Stimulated activated effector memory CD8-positive, alpha-beta T cell treated with anti-CD3 and anti-CD28 coated beads, Interleukin-12 subunit alpha, Interleukin-12 subunit beta, amount 100 ng/mL, for 72 hours (primary cell): ENCODE measurements around the gene INAFM2.

Experiments
- ATAC-seq: fragments of 150-1000 bp; cut with Tn5 transposase; 2 replicates; pipeline ENCODE4 v1.10.0; 2021
- DNase-seq, 2 donors: peaks; one replicate each; pipeline ENCODE4 v3.0.0; 2021 to 2022; ENCODE audit warnings: low spot score in 2 of 2
- H3K27ac Mint-ChIP-seq: one replicate; pipeline ENCODE4 v1.8.0; 2022; ENCODE audit warnings: mild to moderate bottlenecking, mixed read lengths
- H3K36me3 Mint-ChIP-seq: one replicate; pipeline ENCODE4 v1.8.0; 2022; ENCODE audit warnings: mild to moderate bottlenecking, mixed read lengths
- H3K4me1 Mint-ChIP-seq: one replicate; pipeline ENCODE4 v1.8.0; 2022; ENCODE audit warnings: mixed read lengths
- H3K4me3 Mint-ChIP-seq: one replicate; pipeline ENCODE4 v1.8.0; 2022; ENCODE audit warnings: mild to moderate bottlenecking, mixed read lengths
- H3K9me3 Mint-ChIP-seq: one replicate; pipeline ENCODE4 v1.8.0; 2022; ENCODE audit warnings: mixed read lengths

INAFM2 gene

GRCh38 chr15:40347559-40348473, 24.3 kb downstream of the INAFM2 start:
- H3K4me1 Mint-ChIP-seq: peaks cover 5% of the 10 kb centered on the region
- no peak for DNase-seq
- no peaks in the 10 kb centered on the region for H3K9me3 Mint-ChIP-seq
- no peak overlapping the region for H3K4me3 Mint-ChIP-seq
- H3K27ac Mint-ChIP-seq: peak overlapping the region; percentile 30
- H3K36me3 Mint-ChIP-seq: no peaks in the 10 kb centered on the region
- no peak for ATAC-seq

GRCh38 chr15:40348474-40348870, 25.0 kb downstream of the INAFM2 start:
- peaks cover 4% of the 10 kb centered on the region for H3K4me1 Mint-ChIP-seq
- no peaks in the 10 kb centered on the region for H3K9me3 Mint-ChIP-seq
- no peak overlapping the region for H3K4me3 Mint-ChIP-seq
- ATAC-seq (no peak), DNase-seq (no peak)
- peak overlapping the region; percentile 10 for H3K27ac Mint-ChIP-seq
- H3K36me3 Mint-ChIP-seq: no peaks in the 10 kb centered on the region

- Mint-ChIP-seq H3K27ac (peak overlapping the region; percentile 10), H3K36me3 (no peaks in the 10 kb centered on the region), H3K4me1 (no peaks in the 10 kb centered on the region), H3K9me3 (no peaks in the 10 kb centered on the region), H3K4me3 (no peak overlapping the region)
- DNase-seq: no peak
- no peak for ATAC-seq
Measured at GRCh38 chr15:40349163-40349562, 25.7 kb downstream of the INAFM2 start.

GRCh38 chr15:40352281-40352901, 28.9 kb downstream of the INAFM2 start:
- no peaks in the 10 kb centered on the region for H3K9me3 Mint-ChIP-seq
- ATAC-seq (no peak), DNase-seq (no peak)
- no peaks in the 10 kb centered on the region for H3K36me3 Mint-ChIP-seq
- no peak overlapping the region for H3K4me3 Mint-ChIP-seq
- no peak overlapping the region for H3K27ac Mint-ChIP-seq
- no peaks in the 10 kb centered on the region for H3K4me1 Mint-ChIP-seq

- no peak overlapping the region for H3K4me3 Mint-ChIP-seq
- ATAC-seq: no peak
- no peak overlapping the region for H3K27ac Mint-ChIP-seq
- H3K36me3 Mint-ChIP-seq: peaks cover 6% of the 10 kb centered on the region
- no peaks in the 10 kb centered on the region for H3K9me3 Mint-ChIP-seq
- no peak for DNase-seq
- peaks cover 4% of the 10 kb centered on the region for H3K4me1 Mint-ChIP-seq
Measured at GRCh38 chr15:40353697-40354096, 30.2 kb downstream of the INAFM2 start.

- Mint-ChIP-seq H3K9me3 (no peaks in the 10 kb centered on the region), H3K27ac (no peak overlapping the region), H3K4me1 (peaks cover 11% of the 10 kb centered on the region), H3K36me3 (peaks cover 8% of the 10 kb centered on the region), H3K4me3 (no peak overlapping the region)
- DNase-seq: no peak
- ATAC-seq: no peak
Measured at GRCh38 chr15:40354408-40355171, 31.1 kb downstream of the INAFM2 start.

- H3K27ac Mint-ChIP-seq: no peak overlapping the region
- no peak overlapping the region for H3K4me3 Mint-ChIP-seq
- H3K36me3 Mint-ChIP-seq: peaks cover 8% of the 10 kb centered on the region
- ATAC-seq (no peak), DNase-seq (no peak)
- no peaks in the 10 kb centered on the region for H3K9me3 Mint-ChIP-seq
- H3K4me1 Mint-ChIP-seq: peaks cover 11% of the 10 kb centered on the region
Measured at GRCh38 chr15:40355976-40356585, 32.6 kb downstream of the INAFM2 start.

GRCh38 chr15:40357246-40357645, 33.8 kb downstream of the INAFM2 start:
- H3K9me3 Mint-ChIP-seq: no peaks in the 10 kb centered on the region
- H3K36me3 Mint-ChIP-seq: peaks cover 8% of the 10 kb centered on the region
- H3K4me1 Mint-ChIP-seq: peaks cover 11% of the 10 kb centered on the region
- H3K4me3 Mint-ChIP-seq: peak overlapping the region; percentile 76
- DNase-seq: no peak
- no peak overlapping the region for H3K27ac Mint-ChIP-seq
- ATAC-seq: no peak

GRCh38 chr15:40357723-40358470, 34.4 kb downstream of the INAFM2 start, which contains the start of gene DISP2:
TSS of gene DISP2 (plus strand) at chr15:40358219. CDS start at chr15:40358322, 103 bp downstream.
- Mint-ChIP-seq H3K4me1 (peaks cover 11% of the 10 kb centered on the region), H3K4me3 (peak within 1 kb of the TSS; percentile 76), H3K36me3 (peaks cover 8% of the 10 kb centered on the region), H3K27ac (peak within 1 kb of the TSS; percentile 76), H3K9me3 (no peaks in the 10 kb centered on the region)
- DNase-seq (peak; percentile 96 to 99), ATAC-seq (peak; percentile 89)

- peaks cover 14% of the 10 kb centered on the region for H3K4me1 Mint-ChIP-seq
- peak overlapping the region; percentile 76 for H3K4me3 Mint-ChIP-seq
- peaks cover 8% of the 10 kb centered on the region for H3K36me3 Mint-ChIP-seq
- no peaks in the 10 kb centered on the region for H3K9me3 Mint-ChIP-seq
- ATAC-seq (peak; percentile 29), DNase-seq (no peak)
- H3K27ac Mint-ChIP-seq: peak overlapping the region; percentile 76
Measured at GRCh38 chr15:40358471-40359353, 35.2 kb downstream of the INAFM2 start.

GRCh38 chr15:40360015-40360414, 36.5 kb downstream of the INAFM2 start:
- peaks cover 8% of the 10 kb centered on the region for H3K36me3 Mint-ChIP-seq
- H3K4me1 Mint-ChIP-seq: peaks cover 22% of the 10 kb centered on the region
- ATAC-seq (no peak), DNase-seq (no peak)
- no peaks in the 10 kb centered on the region for H3K9me3 Mint-ChIP-seq
- H3K4me3 Mint-ChIP-seq: no peak overlapping the region
- H3K27ac Mint-ChIP-seq: no peak overlapping the region

GRCh38 chr15:40361640-40362039, 38.1 kb downstream of the INAFM2 start:
- Mint-ChIP-seq H3K4me1 (peaks cover 36% of the 10 kb centered on the region), H3K9me3 (no peaks in the 10 kb centered on the region), H3K4me3 (no peak overlapping the region), H3K36me3 (peaks cover 8% of the 10 kb centered on the region), H3K27ac (no peak overlapping the region)
- DNase-seq (no peak), ATAC-seq (no peak)

GRCh38 chr15:40363611-40364010, 40.1 kb downstream of the INAFM2 start:
- H3K36me3 Mint-ChIP-seq: peaks cover 3% of the 10 kb centered on the region
- H3K4me1 Mint-ChIP-seq: peaks cover 46% of the 10 kb centered on the region
- no peak for ATAC-seq
- H3K27ac Mint-ChIP-seq: peak overlapping the region; percentile 23
- H3K4me3 Mint-ChIP-seq: no peak overlapping the region
- H3K9me3 Mint-ChIP-seq: no peaks in the 10 kb centered on the region
- no peak for DNase-seq

- Mint-ChIP-seq H3K4me1 (peaks cover 45% of the 10 kb centered on the region), H3K4me3 (no peak overlapping the region), H3K36me3 (no peaks in the 10 kb centered on the region), H3K27ac (peak overlapping the region; percentile 23), H3K9me3 (no peaks in the 10 kb centered on the region)
- DNase-seq (no peak), ATAC-seq (no peak)
Measured at GRCh38 chr15:40364251-40364650, 40.8 kb downstream of the INAFM2 start.
